HG03108 (cell line): ENCODE results near the gene KMO.

Experiments
- ATAC-seq: cut with Tn5 transposase; IDR thresholded peaks from one replicate; pipeline ENCODE4 v1.9.1; 2021; ENCODE audit warnings: moderate library complexity; ENCODE audit not compliant: unreplicated experiment

KMO gene

GRCh38 chr1:241536304-241536703, 4.1 kb downstream of the KMO start:
- no peak for ATAC-seq

GRCh38 chr1:241536969-241537368, 4.8 kb downstream of the KMO start:
- no peak for ATAC-seq

GRCh38 chr1:241542199-241542907, 10.2 kb downstream of the KMO start:
- no peak for ATAC-seq

- no peak for ATAC-seq
Observed at GRCh38 chr1:241548008-241548407, 15.8 kb downstream of the KMO start.

GRCh38 chr1:241550318-241550717, 18.1 kb downstream of the KMO start:
- ATAC-seq = no peak

- ATAC-seq = peak; percentile 72
Observed at GRCh38 chr1:241551759-241552638, 19.8 kb downstream of the KMO start.

- ATAC-seq = no peak
Observed at GRCh38 chr1:241553886-241554592, 21.9 kb downstream of the KMO start.

- no peak for ATAC-seq
Observed at GRCh38 chr1:241555526-241555925, 23.3 kb downstream of the KMO start.

GRCh38 chr1:241557031-241557430, 24.9 kb downstream of the KMO start:
- ATAC-seq = no peak

GRCh38 chr1:241557551-241558193, 25.5 kb downstream of the KMO start:
- no peak for ATAC-seq

GRCh38 chr1:241560146-241560848, 28.1 kb downstream of the KMO start:
- no peak for ATAC-seq

GRCh38 chr1:241560849-241561187, 28.6 kb downstream of the KMO start:
- ATAC-seq = no peak

GRCh38 chr1:241569848-241570247, 37.7 kb downstream of the KMO start:
- no peak for ATAC-seq

- ATAC-seq = no peak
Observed at GRCh38 chr1:241574154-241574553, 42.0 kb downstream of the KMO start.

GRCh38 chr1:241579434-241579833, 47.3 kb downstream of the KMO start:
- no peak for ATAC-seq

- no peak for ATAC-seq
Observed at GRCh38 chr1:241582921-241583321, 50.7 kb downstream of the KMO start.

- ATAC-seq = no peak
Observed at GRCh38 chr1:241586905-241587512, 54.8 kb downstream of the KMO start.

- ATAC-seq = no peak
Observed at GRCh38 chr1:241589521-241589920, 57.3 kb downstream of the KMO start.

GRCh38 chr1:241590719-241591118, 58.5 kb downstream of the KMO start:
- no peak for ATAC-seq

GRCh38 chr1:241591317-241591716, 59.1 kb downstream of the KMO start:
- ATAC-seq = no peak
